SK-N-SH (cell line): ENCODE results near the gene CHRNG. TPM values are rescaled to one million over a fixed set of nuclear protein-coding genes. Genes with fewer than 3 reads are reported as not detected.

ENCODE experiments used
- CTCF ChIA-PET: fragments of 300-600, 350-600 bp; formaldehyde crosslinking; extraction: SDS; loops from one replicate; lab custom pipeline; 2021; lab: Yijun Ruan, JAX
- POLR2A ChIA-PET: fragments of 350-600 bp; sonication (Branson Sonifier 250); formaldehyde crosslinking; extraction: SDS; loops from one replicate; lab custom pipeline; 2020; ENCODE audit warnings: antibody characterized with exemption, inconsistent platforms; lab: Yijun Ruan, JAX
- DNase-seq: peaks from one replicate; pipeline ENCODE4 v3.0.0; 2012
- H2AFZ ChIP-seq: fragments of 200-600 bp; sonication (generic); 2 replicates; pipeline ENCODE4 v1.8.1; 2016; ENCODE audit warnings: antibody characterized with exemption, mild to moderate bottlenecking, low read depth
- H3F3A ChIP-seq: fragments of 200-600 bp; sonication (generic); replicated peaks from 2 replicates; pipeline ENCODE3; 2016; ENCODE audit warnings: antibody characterized with exemption, mild to moderate bottlenecking; ENCODE audit not compliant: insufficient read depth
- H3K27ac ChIP-seq, 2 experiments: fragments of 200-500 bp in 1 of 2; fragments of 200-600 bp in 1 of 2; sonication (Bioruptor generic) in 1 of 2; sonication (generic), shearing (Covaris generic) in 1 of 2; 2 replicates each; pipeline versions ENCODE4 v1.5.1 to v1.6.1; 2014 to 2016; ENCODE audit warnings: low read depth in 2 of 2, inconsistent platforms in 1 of 2, low read length in 1 of 2, mild to moderate bottlenecking in 1 of 2, mixed read lengths in 1 of 2
- H3K27me3 ChIP-seq: fragments of 200-600 bp; sonication (generic), shearing (Covaris generic); 2 replicates; pipeline ENCODE4 v1.6.1; 2016; ENCODE audit warnings: mixed run types; ENCODE audit not compliant: insufficient read depth
- H3K36me3 ChIP-seq, 2 experiments: fragments of 200-500 bp in 1 of 2; fragments of 200-600 bp in 1 of 2; sonication (Bioruptor generic) in 1 of 2; sonication (generic) in 1 of 2; replicated peaks in 1 of 2; 2 replicates each; pipeline versions ENCODE3 to v1.5.1; 2014 to 2016; ENCODE audit warnings: low read length in 1 of 2, mild to moderate bottlenecking in 1 of 2; ENCODE audit not compliant: insufficient read depth in 2 of 2, control insufficient read depth in 1 of 2
- H3K4me1 ChIP-seq, 2 experiments: fragments of 200-500 bp in 1 of 2; fragments of 200-600 bp in 1 of 2; sonication (Bioruptor generic) in 1 of 2; sonication (generic), shearing (Covaris generic) in 1 of 2; 2 replicates each; pipeline versions ENCODE4 v1.5.1 to v1.6.1; 2014 to 2016; ENCODE audit warnings: low read depth in 1 of 2, low read length in 1 of 2, mixed run types in 1 of 2; ENCODE audit not compliant: insufficient read depth in 2 of 2, control insufficient read depth in 1 of 2
- H3K4me2 ChIP-seq: fragments of 200-600 bp; sonication (generic), shearing (Covaris generic); 2 replicates; pipeline ENCODE4 v1.6.1; 2017; ENCODE audit warnings: mixed run types
- H3K4me3 ChIP-seq, 2 experiments: fragments of 200-500 bp in 1 of 2; fragments of 200-600 bp in 1 of 2; sonication (Bioruptor generic) in 1 of 2; sonication (generic), shearing (Covaris generic) in 1 of 2; 2 replicates each; pipeline versions ENCODE4 v1.5.1 to v1.8.1; 2014 to 2016; ENCODE audit warnings: low read depth in 2 of 2, inconsistent platforms in 1 of 2, low read length in 1 of 2, mild to moderate bottlenecking in 1 of 2, mixed read lengths in 1 of 2, moderate library complexity in 1 of 2
- H3K79me2 ChIP-seq: fragments of 200-600 bp; sonication (generic); 2 replicates; pipeline ENCODE4 v1.8.1; 2017; ENCODE audit warnings: mild to moderate bottlenecking; ENCODE audit not compliant: insufficient read depth
- H3K9ac ChIP-seq: fragments of 200-600 bp; sonication (generic); 2 replicates; pipeline ENCODE4 v1.6.1; 2017; ENCODE audit warnings: mixed run types
- H3K9me2 ChIP-seq: fragments of 200-600 bp; sonication (generic); 2 replicates; pipeline ENCODE4 v1.6.1; 2017; ENCODE audit warnings: mixed run types
- H3K9me3 ChIP-seq: fragments of 200-600 bp; sonication (generic); 2 replicates; pipeline ENCODE4 v1.6.1; 2017; ENCODE audit warnings: mixed run types, mild to moderate bottlenecking, moderate library complexity
- H4K20me1 ChIP-seq: fragments of 200-600 bp; sonication (generic); 2 replicates; pipeline ENCODE4 v1.6.1; 2017; ENCODE audit warnings: mild to moderate bottlenecking, mixed run types; ENCODE audit not compliant: insufficient read depth
- CHD2 ChIP-seq: fragments of 150-350 bp; IDR thresholded peaks from 2 replicates; pipeline ENCODE4 v1.6.1; 2018; ENCODE audit warnings: low read length; ENCODE audit not compliant: partially characterized antibody
- FOXJ3 ChIP-seq: sonication (generic); formaldehyde crosslinking; IDR thresholded peaks from 2 replicates; pipeline ENCODE4 v1.5.1; 2020; ENCODE audit warnings: mild to moderate bottlenecking, missing genetic modification reagents
- FOXM1 ChIP-seq: IDR thresholded peaks from 2 replicates; pipeline ENCODE4 v1.4.0; 2012; ENCODE audit warnings: low read depth, mild to moderate bottlenecking
- GABPA ChIP-seq: IDR thresholded peaks from 2 replicates; pipeline ENCODE4 v1.4.0; 2012; ENCODE audit warnings: low read depth, mild to moderate bottlenecking
- GATA2 ChIP-seq: sonication (generic); formaldehyde crosslinking; IDR thresholded peaks from 2 replicates; pipeline ENCODE4 v1.5.0; 2020; ENCODE audit warnings: mild to moderate bottlenecking, missing genetic modification reagents
- JUND ChIP-seq: IDR thresholded peaks from 2 replicates; pipeline ENCODE4 v1.4.0; 2012
- MEF2A ChIP-seq: IDR thresholded peaks from 2 replicates; pipeline ENCODE4 v1.4.0; 2012; ENCODE audit warnings: low read depth, borderline replicate concordance
- MXI1 ChIP-seq: IDR thresholded peaks from 2 replicates; pipeline ENCODE4 v1.6.1; 2012; ENCODE audit warnings: mild to moderate bottlenecking, low read depth, low read length, improper control_type of control experiment
- NRF1 ChIP-seq: IDR thresholded peaks from 2 replicates; pipeline ENCODE4 v1.6.1; 2012; ENCODE audit warnings: low read depth, mild to moderate bottlenecking, low read length
- POLR2AphosphoS5 ChIP-seq: IDR thresholded peaks from 2 replicates; pipeline ENCODE4 v1.6.1; 2012; ENCODE audit warnings: low read depth, low read length
- RAD21 ChIP-seq: IDR thresholded peaks from 2 replicates; pipeline ENCODE4 v1.6.1; 2012; ENCODE audit warnings: mild to moderate bottlenecking, low read length
- RFX5 ChIP-seq: IDR thresholded peaks from 2 replicates; pipeline ENCODE4 v1.6.1; 2012; ENCODE audit warnings: mild to moderate bottlenecking, improper control_type of control experiment, low read length
- RXRA ChIP-seq: IDR thresholded peaks from 2 replicates; pipeline ENCODE4 v1.4.0; 2012; ENCODE audit warnings: low read depth, mild to moderate bottlenecking, borderline replicate concordance
- SMC3 ChIP-seq: IDR thresholded peaks from 2 replicates; pipeline ENCODE4 v1.6.1; 2012; ENCODE audit warnings: low read depth, low read length, improper control_type of control experiment
- WGBS: methylation state at CpG from one replicate; pipeline ENCODE4 v1.1.6; 2017; ENCODE audit warnings: low lambda C conversion rate; 5-methylcytosine and 5-hydroxymethylcytosine counted together
- polyA plus RNA-seq, 3 experiments: library from polyadenylated mRNA; depleted of rRNA; stranded (reverse); fragments of >200 nt; gene quantifications; 2 replicates each; pipeline ENCODE4 v1.2.3, GENCODE V29; 2012
- TF ChIP-seq, protein P1 (sequence below): fragments of 150-350 bp; IDR thresholded peaks from 2 replicates; pipeline ENCODE4 v1.6.1; 2017; ENCODE audit warnings: antibody characterized with exemption, low read length, low read depth, borderline replicate concordance
- TF ChIP-seq, protein P2 (sequence below): IDR thresholded peaks from 2 replicates; pipeline ENCODE4 v1.4.0; 2012; ENCODE audit warnings: low read depth, borderline replicate concordance
- TF ChIP-seq, protein P3 (sequence below): IDR thresholded peaks from 2 replicates; pipeline ENCODE4 v1.6.1; 2012; ENCODE audit warnings: mild to moderate bottlenecking, low read depth, low read length, moderate library complexity

The CHRNG gene
- polyA plus RNA-seq, 1 of the 3 experiments (the other 2 are of a cell fraction) = not detected

DNA sequence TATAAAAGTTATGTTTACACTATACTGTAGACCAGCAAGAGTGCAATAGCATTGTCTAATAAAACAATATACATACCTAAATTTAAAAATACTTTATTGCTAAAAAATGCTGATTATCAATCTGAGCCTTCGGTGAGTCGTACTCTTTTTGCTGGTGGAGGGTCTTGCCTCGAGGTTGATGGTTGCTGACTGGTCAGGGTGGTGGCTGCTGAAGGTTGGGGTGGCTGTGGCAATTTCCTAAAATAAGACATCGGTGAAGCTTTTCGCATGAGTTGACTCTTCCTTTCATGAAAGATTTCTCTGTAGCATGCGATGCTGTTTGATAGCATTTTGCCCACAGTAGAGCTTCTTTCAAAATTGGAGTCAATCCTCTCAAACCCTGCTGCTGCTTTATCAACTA, 8.5 kb downstream of the CHRNG start:
- no peak overlapping the region for H3K9ac ChIP-seq
- H3K4me1 ChIP-seq = peaks cover 5 to 9% of the 10 kb centered on the region in 2 experiments; a peak in 2 of 4 replicates
- H3K36me3 ChIP-seq = peaks cover 12 to 15% of the 10 kb centered on the region in 2 experiments
- H3K9me3 ChIP-seq = no peaks in the 10 kb centered on the region
- no peak overlapping the region for H3K27ac ChIP-seq
- peaks cover 7% of the 10 kb centered on the region for H4K20me1 ChIP-seq
- ChIA-PET CTCF (no interaction called here), POLR2A (interaction anchor here (1.1 kb wide), 1 partner anchor 9 kb away, joined by 3 read pairs; no protein-coding TSS in a partner anchor)
- no peak overlapping the region for H3K4me2 ChIP-seq
- no peaks in the 10 kb centered on the region for H3F3A ChIP-seq
- TF ChIP-seq FOXM1 = no peak
- TF ChIP-seq RFX5 = no peak
- no peak for TF ChIP-seq JUND
- TF ChIP-seq CHD2 = no peak
- TF ChIP-seq SMC3 = no peak
- TF ChIP-seq GATA2 = no peak
- TF ChIP-seq FOXJ3 = no peak
- TF ChIP-seq GABPA = no peak
- no peak for TF ChIP-seq MEF2A
- TF ChIP-seq, protein P1, sequence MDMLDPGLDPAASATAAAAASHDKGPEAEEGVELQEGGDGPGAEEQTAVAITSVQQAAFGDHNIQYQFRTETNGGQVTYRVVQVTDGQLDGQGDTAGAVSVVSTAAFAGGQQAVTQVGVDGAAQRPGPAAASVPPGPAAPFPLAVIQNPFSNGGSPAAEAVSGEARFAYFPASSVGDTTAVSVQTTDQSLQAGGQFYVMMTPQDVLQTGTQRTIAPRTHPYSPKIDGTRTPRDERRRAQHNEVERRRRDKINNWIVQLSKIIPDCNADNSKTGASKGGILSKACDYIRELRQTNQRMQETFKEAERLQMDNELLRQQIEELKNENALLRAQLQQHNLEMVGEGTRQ = no peak
- TF ChIP-seq NRF1 = no peak
- TF ChIP-seq, protein P2, sequence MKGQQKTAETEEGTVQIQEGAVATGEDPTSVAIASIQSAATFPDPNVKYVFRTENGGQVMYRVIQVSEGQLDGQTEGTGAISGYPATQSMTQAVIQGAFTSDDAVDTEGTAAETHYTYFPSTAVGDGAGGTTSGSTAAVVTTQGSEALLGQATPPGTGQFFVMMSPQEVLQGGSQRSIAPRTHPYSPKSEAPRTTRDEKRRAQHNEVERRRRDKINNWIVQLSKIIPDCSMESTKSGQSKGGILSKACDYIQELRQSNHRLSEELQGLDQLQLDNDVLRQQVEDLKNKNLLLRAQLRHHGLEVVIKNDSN = no peak
- TF ChIP-seq, all 33 proteins: peak for 0
- H3K27me3 ChIP-seq = no peaks in the 10 kb centered on the region
- H3K4me3 ChIP-seq = no peak overlapping the region
- peaks cover 58% of the 10 kb centered on the region for H3K79me2 ChIP-seq
- H2AFZ ChIP-seq = no peak overlapping the region
- H3K9me2 ChIP-seq = no peaks in the 10 kb centered on the region
- WGBS = 97% methylated on average over 6 of the region's 6 CpGs
- DNase-seq = no peak

DNA sequence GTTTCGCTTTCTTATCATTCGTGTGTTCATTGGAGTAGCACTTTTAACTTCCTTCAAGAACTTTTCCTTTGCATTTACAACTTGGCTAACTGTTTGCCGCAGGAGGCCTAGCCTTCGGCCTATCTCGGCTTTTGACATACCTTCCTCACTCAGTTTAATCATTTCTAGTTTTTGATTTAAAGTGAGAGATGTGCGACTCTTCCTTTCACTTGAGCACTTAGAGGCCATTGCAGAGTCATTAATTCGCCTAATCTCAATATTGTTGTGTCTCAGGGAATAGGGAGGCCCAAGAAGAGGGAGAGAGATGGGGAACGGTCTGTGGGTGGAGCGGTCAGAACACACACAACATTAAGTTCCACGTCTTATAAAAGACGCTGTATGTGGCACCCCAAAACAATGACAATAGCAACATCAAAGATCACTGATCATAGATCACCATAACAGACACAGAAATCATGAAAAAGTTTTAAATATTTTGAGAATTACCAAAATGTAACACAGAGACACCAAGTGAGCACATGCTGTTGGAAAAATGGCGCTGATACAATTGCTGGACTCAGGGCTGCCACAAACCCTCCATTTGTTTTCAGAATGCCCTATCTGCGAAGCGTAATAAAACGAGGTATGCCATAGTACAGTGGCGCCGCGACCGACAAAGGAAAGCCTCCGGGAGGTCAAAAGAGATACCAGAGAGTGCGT, 10.3 kb downstream of the CHRNG start:
- no peaks in the 10 kb centered on the region for H3K9me2 ChIP-seq
- H3K4me3 ChIP-seq = peak overlapping the region; percentile 84 to 91
- CTCF ChIA-PET = interaction anchor here (1.4 kb wide), 1 partner anchor 27 kb away, joined by 6 read pairs; no protein-coding TSS in a partner anchor
- H3K9ac ChIP-seq = peak overlapping the region; percentile 98
- no peaks in the 10 kb centered on the region for H3K27me3 ChIP-seq
- peaks cover 25 to 27% of the 10 kb centered on the region in 2 experiments for H3K36me3 ChIP-seq
- TF ChIP-seq RXRA (no peak), MXI1 (peak; percentile 4; the same call in 1 of the 2 replicates), POLR2AphosphoS5 (no peak), RAD21 (no peak)
- TF ChIP-seq, protein P3, sequence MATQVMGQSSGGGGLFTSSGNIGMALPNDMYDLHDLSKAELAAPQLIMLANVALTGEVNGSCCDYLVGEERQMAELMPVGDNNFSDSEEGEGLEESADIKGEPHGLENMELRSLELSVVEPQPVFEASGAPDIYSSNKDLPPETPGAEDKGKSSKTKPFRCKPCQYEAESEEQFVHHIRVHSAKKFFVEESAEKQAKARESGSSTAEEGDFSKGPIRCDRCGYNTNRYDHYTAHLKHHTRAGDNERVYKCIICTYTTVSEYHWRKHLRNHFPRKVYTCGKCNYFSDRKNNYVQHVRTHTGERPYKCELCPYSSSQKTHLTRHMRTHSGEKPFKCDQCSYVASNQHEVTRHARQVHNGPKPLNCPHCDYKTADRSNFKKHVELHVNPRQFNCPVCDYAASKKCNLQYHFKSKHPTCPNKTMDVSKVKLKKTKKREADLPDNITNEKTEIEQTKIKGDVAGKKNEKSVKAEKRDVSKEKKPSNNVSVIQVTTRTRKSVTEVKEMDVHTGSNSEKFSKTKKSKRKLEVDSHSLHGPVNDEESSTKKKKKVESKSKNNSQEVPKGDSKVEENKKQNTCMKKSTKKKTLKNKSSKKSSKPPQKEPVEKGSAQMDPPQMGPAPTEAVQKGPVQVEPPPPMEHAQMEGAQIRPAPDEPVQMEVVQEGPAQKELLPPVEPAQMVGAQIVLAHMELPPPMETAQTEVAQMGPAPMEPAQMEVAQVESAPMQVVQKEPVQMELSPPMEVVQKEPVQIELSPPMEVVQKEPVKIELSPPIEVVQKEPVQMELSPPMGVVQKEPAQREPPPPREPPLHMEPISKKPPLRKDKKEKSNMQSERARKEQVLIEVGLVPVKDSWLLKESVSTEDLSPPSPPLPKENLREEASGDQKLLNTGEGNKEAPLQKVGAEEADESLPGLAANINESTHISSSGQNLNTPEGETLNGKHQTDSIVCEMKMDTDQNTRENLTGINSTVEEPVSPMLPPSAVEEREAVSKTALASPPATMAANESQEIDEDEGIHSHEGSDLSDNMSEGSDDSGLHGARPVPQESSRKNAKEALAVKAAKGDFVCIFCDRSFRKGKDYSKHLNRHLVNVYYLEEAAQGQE = no peak
- peak overlapping the region; percentile 93 for H2AFZ ChIP-seq
- no peaks in the 10 kb centered on the region for H3F3A ChIP-seq
- no peak for DNase-seq
- H3K4me1 ChIP-seq = peaks cover 5 to 9% of the 10 kb centered on the region in 2 experiments; a peak in 2 of 4 replicates
- POLR2A ChIA-PET = interaction anchor here (1.0 to 1.4 kb wide), 3 partner anchors 11 to 76 kb away, joined by 3 to 5 read pairs (median 4); partner anchors contain the start of gene CHRNG
- H4K20me1 ChIP-seq = peaks cover 25% of the 10 kb centered on the region
- peak overlapping the region; percentile 96 for H3K27ac ChIP-seq
- 34% methylated on average over 21 of the region's 21 CpGs for WGBS
- peaks cover 74% of the 10 kb centered on the region for H3K79me2 ChIP-seq
- H3K9me3 ChIP-seq = no peaks in the 10 kb centered on the region
- H3K4me2 ChIP-seq = peak overlapping the region; percentile 99
